Prostate gland (tissue), 2 donors: ENCODE results near the gene LRRC41. TPM values are rescaled to one million over a fixed set of nuclear protein-coding genes. Genes with fewer than 3 reads are reported as not detected.
"Not testable (repeated sequence)": the region's sequence is repeated elsewhere in the genome, so short reads cannot be mapped to it uniquely, and the experiment has no call there.

ENCODE experiments used
- DNase-seq: peaks from one replicate; pipeline ENCODE4 v3.0.0-alpha.2; 2019; ENCODE audit warnings: low spot score
- H3K27ac ChIP-seq, 2 donors: fragments of 200-600 bp; sonication (generic); 2 replicates each; pipeline ENCODE4 v1.5.1; 2017 to 2019
- H3K27me3 ChIP-seq: fragments of 200-600 bp; sonication (generic); replicated peaks from 2 replicates; pipeline ENCODE4 v1.5.1; 2019; ENCODE audit not compliant: insufficient read depth
- H3K36me3 ChIP-seq, 2 donors: fragments of 200-600 bp; sonication (generic); 1 replicate in 1 of 2; 2 replicates in 1 of 2; pipeline versions ENCODE4 v1.5.1 to v1.8.1; 2017 to 2019
- H3K4me1 ChIP-seq: fragments of 200-600 bp; sonication (generic); replicated peaks from 2 replicates; pipeline ENCODE4 v1.5.1; 2019
- H3K4me3 ChIP-seq, 2 donors: fragments of 200-600 bp; sonication (generic); 2 replicates each; pipeline ENCODE4 v1.5.1; 2017 to 2019
- H3K9me3 ChIP-seq: fragments of 200-600 bp; sonication (generic); 2 replicates; pipeline ENCODE4 v1.5.1; 2017
- POLR2A ChIP-seq: fragments of 450-650 bp; IDR thresholded peaks from one replicate; pipeline ENCODE4 v1.6.1; 2016; ENCODE audit warnings: antibody characterized with exemption, mild to moderate bottlenecking
- POLR2AphosphoS5 ChIP-seq: sonication (generic); formaldehyde crosslinking; IDR thresholded peaks from one replicate; pipeline ENCODE4 v1.6.1; 2017; ENCODE audit warnings: antibody characterized with exemption
- WGBS: methylation state at CpG from one replicate; pipeline ENCODE4 v1.1.5; 2018; 5-methylcytosine and 5-hydroxymethylcytosine counted together
- intact Hi-C: fragments of 100-400 bp; cut with DNase I; formaldehyde crosslinking; loops from one replicate; pipeline ENCODE4 v1.14.2; 2022
- total RNA-seq, 2 donors: library from RNA; depleted of rRNA; stranded (reverse); fragments of >200 nt; gene quantifications; one replicate each; pipeline ENCODE4 v1.1.0, GENCODE V29; 2016
- TF ChIP-seq, protein P1 (sequence below), 4 experiments: fragments of 200-600 bp in 2 of 4; fragments of 450-650 bp in 2 of 4; sonication (generic) in 2 of 4; IDR thresholded peaks; 1 replicate in 3 of 4; 2 replicates in 1 of 4; pipeline ENCODE4 v1.5.1; 2016 to 2019; ENCODE audit warnings: antibody characterized with exemption in 4 of 4, mild to moderate bottlenecking in 2 of 4, moderate library complexity in 2 of 4

The LRRC41 gene
- total RNA-seq, 2 donors from 2014 or later, result 97.2 to 143 TPM

DNA sequence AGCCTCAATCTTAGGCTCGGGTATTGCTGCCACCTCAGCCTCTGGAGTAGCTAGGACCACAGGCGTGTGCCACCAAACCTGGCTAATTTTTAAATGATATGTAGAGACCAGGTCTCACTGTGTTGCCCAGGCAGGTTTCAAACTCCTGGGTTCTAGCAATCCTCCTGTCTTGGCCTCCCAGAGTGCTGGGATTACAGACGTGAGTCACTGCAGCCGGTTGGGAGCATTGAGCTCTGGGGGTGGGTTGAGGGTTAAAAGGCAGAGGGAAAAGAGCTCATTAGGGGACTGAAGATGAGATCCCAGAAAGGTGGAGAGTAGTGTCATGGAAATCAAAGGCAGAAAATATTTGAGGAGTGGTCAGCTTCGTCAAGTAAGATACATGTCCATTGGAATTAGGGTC, 48.7 kb downstream of the LRRC41 start:
- TF ChIP-seq POLR2AphosphoS5 (no peak), POLR2A (no peak)
- TF ChIP-seq, protein P1, sequence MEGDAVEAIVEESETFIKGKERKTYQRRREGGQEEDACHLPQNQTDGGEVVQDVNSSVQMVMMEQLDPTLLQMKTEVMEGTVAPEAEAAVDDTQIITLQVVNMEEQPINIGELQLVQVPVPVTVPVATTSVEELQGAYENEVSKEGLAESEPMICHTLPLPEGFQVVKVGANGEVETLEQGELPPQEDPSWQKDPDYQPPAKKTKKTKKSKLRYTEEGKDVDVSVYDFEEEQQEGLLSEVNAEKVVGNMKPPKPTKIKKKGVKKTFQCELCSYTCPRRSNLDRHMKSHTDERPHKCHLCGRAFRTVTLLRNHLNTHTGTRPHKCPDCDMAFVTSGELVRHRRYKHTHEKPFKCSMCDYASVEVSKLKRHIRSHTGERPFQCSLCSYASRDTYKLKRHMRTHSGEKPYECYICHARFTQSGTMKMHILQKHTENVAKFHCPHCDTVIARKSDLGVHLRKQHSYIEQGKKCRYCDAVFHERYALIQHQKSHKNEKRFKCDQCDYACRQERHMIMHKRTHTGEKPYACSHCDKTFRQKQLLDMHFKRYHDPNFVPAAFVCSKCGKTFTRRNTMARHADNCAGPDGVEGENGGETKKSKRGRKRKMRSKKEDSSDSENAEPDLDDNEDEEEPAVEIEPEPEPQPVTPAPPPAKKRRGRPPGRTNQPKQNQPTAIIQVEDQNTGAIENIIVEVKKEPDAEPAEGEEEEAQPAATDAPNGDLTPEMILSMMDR (IDR thresholded peaks at IDR 0.05), result no peak
- Histone ChIP-seq H3K27ac (no peak overlapping the region), H3K36me3 (no peaks in the 10 kb centered on the region), H3K4me1 (no peaks in the 10 kb centered on the region), H3K9me3 (no peaks in the 10 kb centered on the region), H3K4me3 (no peak overlapping the region), H3K27me3 (no peaks in the 10 kb centered on the region)
- DNase-seq, result no peak
- 94% methylated on average over 5 of the region's 5 CpGs for WGBS
- intact Hi-C loops, result no loop called here

DNA sequence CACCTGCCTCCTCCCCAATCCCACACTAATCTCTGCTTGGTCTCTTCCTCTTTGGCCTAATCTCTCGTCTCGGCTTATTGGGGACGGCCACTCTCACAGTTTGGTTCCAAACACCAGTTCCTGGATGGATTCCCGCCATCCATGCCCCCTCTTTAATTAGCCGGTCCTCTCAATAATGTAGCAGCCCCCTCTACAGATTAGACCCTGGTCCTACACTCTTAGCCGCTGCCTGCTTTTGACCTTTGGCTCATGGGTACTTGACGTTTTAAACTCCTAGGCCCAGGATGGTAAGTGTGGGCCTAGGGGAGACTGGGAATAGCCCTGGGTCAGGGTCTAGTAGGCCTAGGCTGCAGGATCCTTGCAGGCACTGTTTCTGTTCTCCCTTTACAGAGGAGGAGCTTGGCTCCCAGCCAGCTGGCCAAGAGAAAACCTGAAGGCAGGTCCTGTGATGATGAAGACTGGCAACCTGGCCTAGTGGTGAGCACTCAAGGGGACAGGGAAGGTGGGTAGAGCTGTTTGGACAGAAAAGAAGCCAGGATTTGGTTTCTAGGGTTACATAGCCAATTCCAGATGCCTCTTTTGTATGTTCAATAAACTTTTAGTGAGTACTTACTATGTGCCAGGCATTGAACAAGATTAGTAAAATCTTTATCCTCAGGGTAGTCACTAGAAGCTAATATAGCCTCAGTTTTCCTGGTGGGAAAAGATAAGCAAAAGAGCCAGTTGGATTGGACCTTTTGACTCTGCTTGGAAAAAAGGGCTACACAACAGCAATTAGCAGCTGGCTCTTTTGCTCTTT, 55.1 kb downstream of the LRRC41 start:
- peak overlapping the region; percentile 38 to 39 for H3K4me3 ChIP-seq
- no peaks in the 10 kb centered on the region for H3K9me3 ChIP-seq
- intact Hi-C loops, result no loop called here
- H3K27ac ChIP-seq, result no peak overlapping the region
- no peaks in the 10 kb centered on the region for H3K36me3 ChIP-seq
- H3K4me1 ChIP-seq, result no peaks in the 10 kb centered on the region
- no peaks in the 10 kb centered on the region for H3K27me3 ChIP-seq
- DNase-seq, result no peak
- no peak for TF ChIP-seq POLR2A
- TF ChIP-seq, protein P1 (IDR thresholded peaks at IDR 0.05), result no peak
- 3% methylated on average over 7 of the region's 7 CpGs for WGBS

DNA sequence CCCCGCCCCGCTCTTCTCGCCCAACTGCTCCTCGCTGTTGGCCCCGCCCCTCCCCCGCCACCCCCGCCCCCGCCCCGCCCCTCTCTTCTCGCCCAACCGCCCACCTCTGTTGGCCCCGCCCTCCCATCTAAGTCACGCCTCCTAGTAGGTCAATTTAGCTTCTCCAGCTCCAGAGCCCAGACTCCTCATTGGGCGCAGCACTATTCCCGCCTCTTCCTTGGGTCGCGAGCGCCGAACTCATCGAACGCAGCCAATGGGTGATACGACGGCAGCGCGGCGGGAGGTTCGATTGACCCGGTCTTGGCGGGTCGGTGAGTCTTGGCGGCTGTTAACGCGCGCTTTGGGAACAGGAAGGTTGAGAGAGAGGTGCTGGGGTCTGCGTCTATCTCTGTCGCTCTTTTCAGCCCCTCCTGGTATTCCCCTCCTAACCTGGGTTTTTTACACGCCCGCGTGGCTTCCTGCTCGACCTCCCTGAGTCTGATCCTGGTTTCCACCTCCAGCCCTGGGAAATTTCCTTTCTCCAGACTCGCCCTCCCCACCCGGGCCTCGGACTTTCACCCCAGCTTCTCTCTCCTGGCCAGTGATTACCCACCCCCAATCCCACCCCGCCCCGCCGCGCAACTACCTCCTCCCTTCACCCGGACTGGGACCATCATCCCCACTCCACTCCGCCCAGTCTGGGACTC, 55.8 kb downstream of the LRRC41 start, which contains the start of gene RAD54L:
Gene RAD54L, plus strand, starts transcription at position 328 of the 686 bp plus-strand sequence. CDS start 643 bp downstream, outside the sequence.
- H3K4me1 ChIP-seq, result no peaks in the 10 kb centered on the region
- TF ChIP-seq POLR2AphosphoS5 (peak; percentile 96), POLR2A (peak; percentile 6)
- TF ChIP-seq, protein P1 (IDR thresholded peaks at IDR 0.05), result no peak
- intact Hi-C loops, result no loop called here
- no peaks in the 10 kb centered on the region for H3K9me3 ChIP-seq
- peak within 1 kb of the TSS; percentile 67 to 79 for H3K27ac ChIP-seq
- no peaks in the 10 kb centered on the region for H3K36me3 ChIP-seq
- peak; percentile 98 for DNase-seq
- 2% methylated on average over 48 of the region's 49 CpGs for WGBS
- H3K4me3 ChIP-seq, result peak within 1 kb of the TSS; percentile 38 to 41
- no peaks in the 10 kb centered on the region for H3K27me3 ChIP-seq

DNA sequence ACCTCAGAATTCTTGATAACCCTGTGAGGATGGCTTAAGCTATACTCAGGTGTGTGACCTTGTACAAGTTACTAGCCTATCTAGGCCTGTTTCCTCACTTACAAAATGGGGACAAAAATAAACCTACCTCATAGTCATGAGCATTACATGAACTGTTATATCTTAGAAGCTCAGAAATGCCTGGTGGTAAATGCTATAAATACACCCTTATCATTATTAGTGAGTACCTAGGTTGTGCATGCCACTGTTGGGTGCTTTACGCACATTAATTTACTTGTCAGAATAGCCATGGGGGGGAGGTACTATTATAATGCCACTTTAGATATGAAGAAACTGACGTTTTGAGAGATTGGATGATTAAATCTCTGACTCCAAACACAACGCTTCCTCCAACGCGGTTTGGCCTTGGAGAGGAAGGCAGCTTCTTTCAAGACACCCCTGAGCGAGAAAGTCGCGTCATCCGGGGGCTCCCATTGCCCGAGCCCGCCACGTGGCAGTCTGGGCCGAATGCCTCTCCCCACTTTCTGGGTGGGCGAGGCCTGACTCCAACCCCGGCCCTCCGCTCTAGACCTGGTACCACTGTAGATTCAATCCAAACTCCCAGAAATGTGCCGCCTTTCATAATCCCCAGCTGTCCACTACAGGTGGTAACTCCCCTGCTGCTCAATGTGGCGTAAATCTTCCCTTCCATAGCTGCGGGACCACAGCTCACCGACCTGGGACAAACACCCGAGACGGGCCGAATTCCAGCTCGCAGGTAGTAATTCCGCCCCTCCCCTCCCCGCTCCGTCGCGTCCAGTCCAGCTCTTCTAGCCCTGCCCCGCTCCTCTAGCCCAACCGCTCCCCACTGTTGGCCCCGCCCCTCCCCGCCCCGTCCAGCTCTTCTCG, 56.6 kb downstream of the LRRC41 start:
- no peak for DNase-seq
- peak overlapping the region; percentile 67 to 79 for H3K27ac ChIP-seq

DNA sequence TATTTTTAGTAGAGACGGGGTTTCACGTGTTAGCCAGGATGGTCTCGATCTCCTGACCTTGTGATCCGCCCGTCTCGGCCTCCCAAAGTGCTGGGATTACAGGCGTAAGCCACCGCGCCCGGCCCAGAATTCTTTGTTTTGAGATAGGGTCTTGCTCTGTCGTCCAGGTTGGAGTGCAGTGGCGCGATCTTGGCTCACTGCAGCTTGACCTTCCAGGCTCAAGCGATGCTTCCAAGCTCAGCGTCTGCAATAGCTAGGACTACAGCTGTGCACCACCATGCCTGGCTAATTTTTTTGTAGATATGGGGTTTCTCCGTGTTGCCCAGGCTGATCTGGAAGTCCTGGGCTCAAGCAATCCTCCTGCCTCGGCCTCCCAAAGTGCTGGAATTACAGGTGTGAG, 57.3 kb downstream of the LRRC41 start:
- H3K27me3 ChIP-seq, H3K4me3 ChIP-seq, intact Hi-C loops, DNase-seq, H3K9me3 ChIP-seq, H3K4me1 ChIP-seq, H3K36me3 ChIP-seq, H3K27ac ChIP-seq: not testable (repeated sequence)
- WGBS, result 93% methylated on average over 17 of the region's 17 CpGs

More for the DNA sequence above, 56.6 kb downstream of the LRRC41 start:
- Histone ChIP-seq H3K9me3 (no peaks in the 10 kb centered on the region), H3K4me1 (no peaks in the 10 kb centered on the region), H3K27me3 (no peaks in the 10 kb centered on the region), H3K36me3 (no peaks in the 10 kb centered on the region), H3K4me3 (peak overlapping the region; percentile 38 to 41)
- intact Hi-C loops, result no loop called here
- WGBS, result 2% methylated on average over 35 of the region's 35 CpGs
- TF ChIP-seq, protein P1 (IDR thresholded peaks at IDR 0.05), result peak in 1 of 4 experiments; percentile 11
- TF ChIP-seq POLR2A (peak; percentile 56), POLR2AphosphoS5 (peak; percentile 3)
